OCI-LY3 (cell line): ENCODE results near the gene REEP6.
"Not testable (repeated sequence)": the region's sequence is repeated elsewhere in the genome, so short reads cannot be mapped to it uniquely, and the experiment has no call there.

Experiments used
- H2AFZ ChIP-seq: fragments of 200-600, 300-600 bp; shearing (Covaris generic); 2 replicates; pipeline ENCODE4 v1.6.0; 2014; ENCODE audit warnings: antibody characterized with exemption, low read depth, low read length
- H3K27ac ChIP-seq: fragments of 200-600, 300-600 bp; sonication (generic); 2 replicates; pipeline ENCODE4 v1.5.1; 2014; ENCODE audit warnings: mild to moderate bottlenecking, low read length, moderate library complexity, mixed read lengths
- H3K27me3 ChIP-seq: fragments of 200-600, 300-600 bp; sonication (generic); 2 replicates; pipeline ENCODE4 v1.6.1; 2014; ENCODE audit warnings: low read depth, low read length, mixed read lengths
- H3K36me3 ChIP-seq: fragments of 200-600, 300-600 bp; sonication (generic); replicated peaks from 2 replicates; pipeline ENCODE3; 2014; ENCODE audit warnings: low read depth, low read length, mixed read lengths
- H3K4me1 ChIP-seq: fragments of 300-600, 200-600 bp; sonication (generic); 2 replicates; pipeline ENCODE4 v1.6.1; 2014; ENCODE audit warnings: low read length, mixed read lengths
- H3K4me2 ChIP-seq: fragments of 200-600, 300-600 bp; sonication (generic); 2 replicates; pipeline ENCODE4 v1.6.1; 2014; ENCODE audit warnings: low read length, mixed read lengths
- H3K4me3 ChIP-seq: fragments of 300-600, 200-600 bp; sonication (generic); 2 replicates; pipeline ENCODE4 v1.5.1; 2014; ENCODE audit warnings: antibody characterized with exemption, mild to moderate bottlenecking, low read length, moderate library complexity
- H3K79me2 ChIP-seq: fragments of 300-600, 200-600 bp; shearing (Covaris generic); 2 replicates; pipeline ENCODE4 v1.6.1; 2014; ENCODE audit warnings: mild to moderate bottlenecking, low read length, mixed read lengths
- H3K9ac ChIP-seq: fragments of 300-600, 200-600 bp; shearing (Covaris generic); 2 replicates; pipeline ENCODE4 v1.6.0; 2014; ENCODE audit warnings: mild to moderate bottlenecking, low read length, moderate library complexity
- H3K9me3 ChIP-seq: fragments of 200-600, 300-600 bp; shearing (Covaris generic); 2 replicates; pipeline ENCODE4 v1.6.1; 2014; ENCODE audit warnings: low read length, mixed read lengths; ENCODE audit not compliant: insufficient read depth
- H4K20me1 ChIP-seq: fragments of 200-600, 300-600 bp; sonication (generic); 2 replicates; pipeline ENCODE4 v1.6.1; 2016; ENCODE audit warnings: low read length, mixed read lengths; ENCODE audit not compliant: insufficient read depth
- EZH2phosphoT487 ChIP-seq: fragments of 200-600 bp; shearing (Covaris generic); IDR thresholded peaks from 2 replicates; pipeline ENCODE4 v1.6.1; 2018; ENCODE audit warnings: antibody characterized with exemption, mixed run types, low read depth
- TF ChIP-seq, protein P1 (sequence below): fragments of 200-600, 300-600 bp; sonication (generic); IDR thresholded peaks from 2 replicates; pipeline ENCODE4 v1.5.1; 2014; ENCODE audit warnings: antibody characterized with exemption, low read length, low read depth

Gene REEP6

DNA sequence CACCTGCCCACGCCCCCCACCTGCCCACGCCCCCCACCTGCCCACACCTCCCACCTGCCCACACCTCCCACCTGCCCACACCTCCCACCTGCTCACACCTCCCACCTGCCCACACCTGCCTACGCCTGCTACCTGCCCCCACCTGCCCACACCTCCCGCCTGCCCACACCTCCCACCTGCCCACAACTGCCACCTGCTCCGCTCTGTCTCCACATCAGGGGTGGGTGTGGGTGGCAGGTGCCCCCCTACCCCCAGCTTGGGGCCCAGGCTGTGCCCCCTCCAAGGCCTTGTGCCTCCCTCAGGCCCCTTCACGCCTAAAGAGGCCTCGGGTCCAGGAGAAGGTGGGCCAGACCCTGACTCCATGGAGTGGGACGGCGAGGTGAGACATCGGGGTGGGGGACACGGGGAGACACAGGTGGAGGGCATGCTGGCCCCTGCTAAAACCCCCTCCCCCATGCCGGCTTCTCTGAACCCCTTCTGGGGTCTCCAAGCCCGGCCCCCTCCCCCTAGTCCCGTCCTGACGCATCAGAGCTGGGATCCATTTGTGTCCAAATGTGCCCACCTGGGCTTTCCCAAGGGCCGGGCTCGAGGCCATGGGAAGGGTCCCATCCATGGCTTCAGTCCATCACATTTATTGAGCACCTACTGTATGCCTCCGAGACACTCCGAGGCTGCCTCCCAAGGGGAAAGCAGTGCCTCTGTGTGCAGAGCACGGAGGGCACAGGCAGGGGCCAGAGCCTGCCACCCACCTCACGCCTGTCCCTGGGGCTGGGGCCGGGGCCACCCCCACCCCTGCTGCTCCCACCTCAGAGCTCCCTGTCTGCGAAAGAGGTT is 37.8 kb downstream of the REEP6 start:
- no peaks in the 10 kb centered on the region for H3K27me3 ChIP-seq
- no peaks in the 10 kb centered on the region for H3K79me2 ChIP-seq
- H3K9me3 ChIP-seq, result no peaks in the 10 kb centered on the region
- H3K9ac ChIP-seq, result no peak overlapping the region
- H3K36me3 ChIP-seq, result no peaks in the 10 kb centered on the region
- H3K4me1 ChIP-seq, result no peaks in the 10 kb centered on the region
- no peak overlapping the region for H3K27ac ChIP-seq
- TF ChIP-seq EZH2phosphoT487, result no peak
- TF ChIP-seq, protein P1, sequence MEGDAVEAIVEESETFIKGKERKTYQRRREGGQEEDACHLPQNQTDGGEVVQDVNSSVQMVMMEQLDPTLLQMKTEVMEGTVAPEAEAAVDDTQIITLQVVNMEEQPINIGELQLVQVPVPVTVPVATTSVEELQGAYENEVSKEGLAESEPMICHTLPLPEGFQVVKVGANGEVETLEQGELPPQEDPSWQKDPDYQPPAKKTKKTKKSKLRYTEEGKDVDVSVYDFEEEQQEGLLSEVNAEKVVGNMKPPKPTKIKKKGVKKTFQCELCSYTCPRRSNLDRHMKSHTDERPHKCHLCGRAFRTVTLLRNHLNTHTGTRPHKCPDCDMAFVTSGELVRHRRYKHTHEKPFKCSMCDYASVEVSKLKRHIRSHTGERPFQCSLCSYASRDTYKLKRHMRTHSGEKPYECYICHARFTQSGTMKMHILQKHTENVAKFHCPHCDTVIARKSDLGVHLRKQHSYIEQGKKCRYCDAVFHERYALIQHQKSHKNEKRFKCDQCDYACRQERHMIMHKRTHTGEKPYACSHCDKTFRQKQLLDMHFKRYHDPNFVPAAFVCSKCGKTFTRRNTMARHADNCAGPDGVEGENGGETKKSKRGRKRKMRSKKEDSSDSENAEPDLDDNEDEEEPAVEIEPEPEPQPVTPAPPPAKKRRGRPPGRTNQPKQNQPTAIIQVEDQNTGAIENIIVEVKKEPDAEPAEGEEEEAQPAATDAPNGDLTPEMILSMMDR, result no peak
- H2AFZ ChIP-seq, result no peak overlapping the region
- no peak overlapping the region for H3K4me2 ChIP-seq
- H4K20me1 ChIP-seq, result no peaks in the 10 kb centered on the region
- H3K4me3 ChIP-seq, result no peak overlapping the region

DNA sequence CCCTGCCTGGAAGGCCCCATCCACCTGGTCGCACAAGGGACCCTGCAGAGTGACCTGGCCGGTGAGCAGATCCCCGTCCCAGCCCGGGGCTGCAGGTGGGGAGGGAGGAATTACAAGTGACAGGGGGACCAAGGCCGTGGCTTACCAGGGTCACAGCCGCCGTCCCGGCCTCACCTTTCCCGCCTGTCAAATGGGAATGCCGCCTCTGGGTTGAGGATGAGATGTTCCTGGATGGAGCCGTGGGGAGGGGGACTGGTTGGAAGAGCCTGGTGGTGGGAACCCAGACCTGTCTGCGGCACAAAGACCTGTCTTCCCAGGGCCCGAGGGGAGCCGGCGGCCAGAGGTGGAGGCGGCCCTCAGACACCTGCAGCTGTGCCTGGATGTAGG is 38.4 kb downstream of the REEP6 start:
- Histone ChIP-seq H3K79me2 (no peaks in the 10 kb centered on the region), H3K4me3 (no peak overlapping the region), H3K4me1 (no peaks in the 10 kb centered on the region), H3K27ac (no peak overlapping the region), H3K9ac (no peak overlapping the region), H3K27me3 (no peaks in the 10 kb centered on the region), H3K4me2 (no peak overlapping the region), H3K9me3 (no peaks in the 10 kb centered on the region), H4K20me1 (no peaks in the 10 kb centered on the region), H2AFZ (no peak overlapping the region), H3K36me3 (no peaks in the 10 kb centered on the region)
- TF ChIP-seq, protein P1, result no peak
- no peak for TF ChIP-seq EZH2phosphoT487

DNA sequence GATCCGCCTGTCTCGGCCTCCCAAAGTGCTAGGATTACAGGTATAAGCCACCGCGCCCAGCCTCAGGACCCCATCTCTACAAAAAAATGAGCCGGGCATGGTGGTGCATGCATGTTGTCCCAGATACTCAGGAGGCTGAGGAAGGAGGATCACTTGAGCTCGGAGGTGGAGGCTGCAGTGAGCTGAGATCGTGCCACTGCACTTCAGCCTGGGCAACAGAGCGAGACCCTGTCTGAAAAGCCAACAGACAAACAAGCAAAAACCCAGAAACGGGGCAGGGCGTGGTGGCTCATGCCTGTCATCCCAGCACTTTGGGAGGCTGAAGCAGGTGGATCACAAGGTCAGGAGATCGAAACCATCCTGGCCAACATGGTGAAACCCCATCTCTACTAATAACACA is 39.9 kb downstream of the REEP6 start:
- not testable (repeated sequence) for H3K27ac ChIP-seq, H3K9me3 ChIP-seq, H3K4me2 ChIP-seq, H2AFZ ChIP-seq, H3K4me1 ChIP-seq, H3K27me3 ChIP-seq, H3K9ac ChIP-seq, H3K79me2 ChIP-seq, H3K36me3 ChIP-seq, H4K20me1 ChIP-seq, H3K4me3 ChIP-seq

DNA sequence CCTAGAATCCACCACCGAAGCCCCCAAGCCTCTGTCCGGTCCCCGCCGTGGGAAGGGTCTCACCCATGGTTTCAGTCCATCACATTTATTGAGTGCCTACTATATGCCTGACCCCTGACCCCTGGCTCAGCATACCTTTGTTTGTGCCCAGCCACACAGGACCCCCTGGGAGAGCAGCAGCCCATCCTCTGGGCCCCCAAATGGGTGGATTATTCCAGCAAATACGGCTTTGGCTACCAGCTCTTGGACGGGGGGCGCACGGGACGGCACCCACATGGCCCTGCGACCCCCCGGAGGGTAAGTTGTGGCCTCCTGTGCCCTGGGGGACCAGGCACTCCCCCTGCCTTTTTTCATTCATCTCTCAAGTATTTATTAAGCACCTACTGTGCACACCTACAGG is 40.6 kb downstream of the REEP6 start:
- H4K20me1 ChIP-seq, result no peaks in the 10 kb centered on the region
- H2AFZ ChIP-seq, result no peak overlapping the region
- no peak overlapping the region for H3K4me2 ChIP-seq
- H3K4me1 ChIP-seq, result no peaks in the 10 kb centered on the region
- no peak overlapping the region for H3K27ac ChIP-seq
- H3K36me3 ChIP-seq, result no peaks in the 10 kb centered on the region
- no peaks in the 10 kb centered on the region for H3K79me2 ChIP-seq
- TF ChIP-seq EZH2phosphoT487, result no peak
- TF ChIP-seq, protein P1, result no peak
- no peak overlapping the region for H3K9ac ChIP-seq
- H3K4me3 ChIP-seq, result no peak overlapping the region
- H3K9me3 ChIP-seq, result no peaks in the 10 kb centered on the region
- H3K27me3 ChIP-seq, result no peaks in the 10 kb centered on the region
